ENCODE results near the gene ARHGAP31.
A peak's percentile ranks its signal among the peaks of the same experiment; 100 is the strongest.
"Not testable (repeated sequence)": the region's sequence is repeated elsewhere in the genome, so short reads cannot be mapped to it uniquely, and the experiment has no call there.

The ARHGAP31 gene

GRCh38 chr3:119293871-119294695 lies at the start of gene ARHGAP31:
Gene ARHGAP31 (plus strand): TSS chr3:119294383. CDS start chr3:119294905, 522 bp downstream.
- Histone ChIP-seq H3K4me1 (peaks cover 51 to 68% (median 60%) of the 10 kb centered on the region in 10 experiments), H3K9ac (peak within 1 kb of the TSS; percentile 62 to 95 (median 79)), H3K27ac (peak within 1 kb of the TSS; percentile 41 to 96 (median 75))

GRCh38 chr3:119245778-119246177 lies 48.4 kb upstream of the ARHGAP31 start:
- H3K9me3 ChIP-seq (replicated peaks in 1 of 11): peaks cover 18 to 31% (median 21%) of the 10 kb centered on the region in 11 experiments; a peak in 21 of 22 replicates
- H3K4me3 ChIP-seq: no peak overlapping the region
- H3K4me1 ChIP-seq: peaks cover 0 to 7% (median 5%) of the 10 kb centered on the region in 10 experiments; a peak in 5 of 20 replicates
- H3K4me2 ChIP-seq: no peak overlapping the region
- H3K36me3 ChIP-seq: no peaks in the 10 kb centered on the region
- no peaks in the 10 kb centered on the region for H3K27me3 ChIP-seq
- no peaks in the 10 kb centered on the region for H4K20me1 ChIP-seq
- H3K27ac ChIP-seq: no peak overlapping the region
- no peak for TF ChIP-seq Cebpa-rat (IDR thresholded peaks at IDR 0.05)
- H3K9ac ChIP-seq: no peak overlapping the region

More at GRCh38 chr3:119293871-119294695, at the start of gene ARHGAP31:
- TF ChIP-seq Cebpa-rat (IDR thresholded peaks at IDR 0.05): no peak
- H4K20me1 ChIP-seq: peaks cover 0 to 29% (median 0%) of the 10 kb centered on the region in 11 experiments; a peak in 5 of 22 replicates
- H3K27me3 ChIP-seq: peaks cover 0 to 20% (median 11%) of the 10 kb centered on the region in 11 experiments; a peak in 13 of 22 replicates
- H3K4me3 ChIP-seq: peak within 1 kb of the TSS; percentile 55 to 95 (median 68)
- peaks cover 0 to 5% (median 2%) of the 10 kb centered on the region in 11 experiments; a peak in 9 of 22 replicates for H3K9me3 ChIP-seq (replicated peaks in 1 of 11)
- H3K36me3 ChIP-seq: peaks cover 0 to 26% (median 0%) of the 10 kb centered on the region in 11 experiments; a peak in 5 of 22 replicates
- H3K4me2 ChIP-seq: peak within 1 kb of the TSS; percentile 89 to 99 (median 94)

DNA sequence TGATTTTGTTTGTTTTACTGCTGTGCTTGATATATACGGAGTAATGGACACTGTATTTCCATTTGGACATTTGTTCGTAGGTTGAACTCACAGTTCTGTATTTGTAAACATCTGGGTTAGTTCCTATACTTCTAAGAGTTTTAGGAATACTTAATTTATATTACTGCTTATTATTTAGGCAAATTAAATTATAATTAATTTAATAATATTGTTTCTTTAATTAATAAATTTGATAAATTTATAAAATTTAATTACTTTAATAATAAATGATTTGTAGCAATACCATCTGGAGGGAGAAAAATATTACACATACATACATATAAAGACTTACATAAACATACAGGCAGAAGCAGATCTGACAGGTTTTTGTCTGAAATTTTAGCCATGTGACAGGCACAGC lies 39.0 kb upstream of the ARHGAP31 start:
- H3K4me2 ChIP-seq: no peak overlapping the region
- H3K27ac ChIP-seq: no peak overlapping the region
- no peak overlapping the region for H3K4me3 ChIP-seq
- peaks cover 0 to 22% (median 8%) of the 10 kb centered on the region in 11 experiments; a peak in 14 of 22 replicates for H3K9me3 ChIP-seq (replicated peaks in 1 of 11)
- TF ChIP-seq Cebpa-rat (IDR thresholded peaks at IDR 0.05): no peak
- H3K36me3 ChIP-seq: no peaks in the 10 kb centered on the region
- no peaks in the 10 kb centered on the region for H4K20me1 ChIP-seq
- peaks cover 0 to 22% (median 12%) of the 10 kb centered on the region in 10 experiments; a peak in 13 of 20 replicates for H3K4me1 ChIP-seq
- no peak overlapping the region for H3K9ac ChIP-seq
- no peaks in the 10 kb centered on the region for H3K27me3 ChIP-seq

- Histone ChIP-seq H3K36me3 (no peaks in the 10 kb centered on the region), H3K4me1 (peaks cover 0 to 22% (median 12%) of the 10 kb centered on the region in 10 experiments; a peak in 13 of 20 replicates), H3K27me3 (no peaks in the 10 kb centered on the region), H3K27ac (no peak overlapping the region), H3K4me2 (no peak overlapping the region), H3K9me3 (replicated peaks in 1 of 11) (peaks cover 0 to 22% (median 8%) of the 10 kb centered on the region in 11 experiments; a peak in 14 of 22 replicates), H4K20me1 (no peaks in the 10 kb centered on the region), H3K4me3 (no peak overlapping the region), H3K9ac (no peak overlapping the region)
- TF ChIP-seq Cebpa-rat (IDR thresholded peaks at IDR 0.05): no peak
Observed at GRCh38 chr3:119257111-119257510, 37.1 kb upstream of the ARHGAP31 start.

DNA sequence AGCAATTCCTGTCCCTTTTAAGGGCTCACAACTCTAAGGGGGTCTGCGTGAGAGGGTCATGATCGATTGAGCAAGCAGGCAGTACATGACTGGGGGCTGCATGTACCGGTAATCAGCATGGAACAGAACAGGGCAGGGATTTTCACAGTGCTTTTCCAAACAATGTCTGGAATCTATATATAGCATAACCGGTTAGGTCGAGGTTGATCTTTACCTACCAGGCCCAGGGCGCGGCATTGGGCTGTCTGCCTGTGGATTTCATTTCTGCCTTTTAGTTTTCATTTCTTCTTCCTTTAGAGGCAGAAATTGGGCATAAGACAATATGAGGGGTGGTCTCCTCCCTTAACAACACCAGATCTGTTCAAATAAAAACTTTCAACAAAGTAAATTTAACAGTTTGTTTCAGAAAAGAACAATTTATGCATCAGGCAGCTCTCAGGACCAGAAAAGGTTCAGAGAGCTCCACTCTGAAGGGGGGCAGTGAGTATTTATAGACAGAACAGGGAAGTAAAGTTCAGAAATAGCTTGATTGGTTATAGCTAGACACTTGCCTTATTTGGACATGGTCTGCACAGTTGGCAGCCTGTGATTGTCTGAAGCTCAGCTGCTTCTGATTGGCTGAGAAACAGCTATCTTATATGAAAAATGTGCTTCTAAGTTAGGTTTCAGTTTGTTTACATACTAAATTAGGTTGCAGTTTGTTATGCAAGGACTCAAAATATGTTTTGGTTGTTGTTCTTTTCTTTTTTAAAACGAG lies 36.4 kb upstream of the ARHGAP31 start:
- Histone ChIP-seq H3K27me3 (no peaks in the 10 kb centered on the region), H3K4me2 (peak overlapping the region in 7 of 11 experiments; percentile 0 to 63 (median 27); a peak in 11 of 22 replicates), H3K36me3 (no peaks in the 10 kb centered on the region), H3K9ac (no peak overlapping the region), H3K4me3 (no peak overlapping the region), H4K20me1 (no peaks in the 10 kb centered on the region), H3K4me1 (peaks cover 0 to 22% (median 12%) of the 10 kb centered on the region in 10 experiments; a peak in 13 of 20 replicates), H3K27ac (no peak overlapping the region), H3K9me3 (replicated peaks in 1 of 11) (peaks cover 0 to 15% (median 6%) of the 10 kb centered on the region in 11 experiments; a peak in 14 of 22 replicates)
- TF ChIP-seq Cebpa-rat (IDR thresholded peaks at IDR 0.05): no peak

DNA sequence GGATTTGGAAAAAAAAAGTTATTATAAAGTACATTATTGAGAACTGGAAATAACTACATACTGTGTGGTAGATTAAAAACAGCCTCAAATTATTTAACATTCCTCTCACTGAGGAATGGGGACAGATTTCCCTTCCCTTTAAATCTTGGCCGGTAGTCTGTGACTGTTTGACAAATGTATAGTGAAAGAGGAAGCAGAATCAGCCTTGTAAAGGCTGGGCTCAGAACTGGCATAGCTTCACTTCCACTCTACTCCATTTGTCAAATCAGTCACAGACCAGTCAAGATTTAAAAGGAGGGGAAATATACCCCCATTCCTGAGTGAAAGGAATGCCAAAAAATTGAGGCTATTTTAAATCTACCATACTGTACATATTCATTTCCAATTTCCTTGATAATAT lies 35.3 kb upstream of the ARHGAP31 start:
- H3K4me2 ChIP-seq: peak overlapping the region in 3 of 11 experiments; percentile 16 to 63 (median 48); a peak in 6 of 22 replicates
- no peaks in the 10 kb centered on the region for H3K36me3 ChIP-seq
- H3K9me3 ChIP-seq (replicated peaks in 1 of 11): peaks cover 0 to 12% (median 6%) of the 10 kb centered on the region in 11 experiments; a peak in 10 of 22 replicates
- no peaks in the 10 kb centered on the region for H3K27me3 ChIP-seq
- TF ChIP-seq Cebpa-rat (IDR thresholded peaks at IDR 0.05): no peak
- peaks cover 0 to 22% (median 12%) of the 10 kb centered on the region in 10 experiments; a peak in 14 of 20 replicates for H3K4me1 ChIP-seq
- H3K4me3 ChIP-seq: no peak overlapping the region
- no peaks in the 10 kb centered on the region for H4K20me1 ChIP-seq
- no peak overlapping the region for H3K9ac ChIP-seq
- peak overlapping the region in 3 of 11 experiments; percentile 2 to 25 (median 18); a peak in 2 of 22 replicates for H3K27ac ChIP-seq

GRCh38 chr3:119259821-119260220 lies 34.4 kb upstream of the ARHGAP31 start:
- Histone ChIP-seq H4K20me1 (no peaks in the 10 kb centered on the region), H3K4me2 (no peak overlapping the region)
- TF ChIP-seq Cebpa-rat (IDR thresholded peaks at IDR 0.05): no peak

DNA sequence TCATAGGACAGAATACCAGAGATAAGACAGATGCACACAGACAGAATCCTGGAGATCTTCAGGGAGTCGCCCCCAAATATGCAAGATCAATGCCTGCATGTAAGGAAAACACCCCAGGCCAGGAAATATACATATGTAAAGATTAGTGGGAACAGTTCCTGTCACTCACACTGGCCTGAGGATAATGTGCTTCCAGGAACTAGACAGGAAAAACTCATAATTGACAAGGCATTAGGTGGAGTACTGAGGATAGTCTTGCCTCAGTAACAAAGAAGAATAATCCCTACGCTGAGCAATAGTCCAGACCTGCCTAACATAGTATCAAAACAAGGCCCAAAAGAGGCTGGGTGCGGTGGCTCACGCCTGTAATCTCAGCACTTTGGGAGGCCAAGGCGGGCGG lies 33.1 kb upstream of the ARHGAP31 start:
- no peaks in the 10 kb centered on the region for H3K36me3 ChIP-seq
- H3K4me3 ChIP-seq: no peak overlapping the region
- peaks cover 0 to 12% (median 6%) of the 10 kb centered on the region in 11 experiments; a peak in 10 of 22 replicates for H3K9me3 ChIP-seq (replicated peaks in 1 of 11)
- H3K27me3 ChIP-seq: no peaks in the 10 kb centered on the region
- H3K4me2 ChIP-seq: no peak overlapping the region
- no peak overlapping the region for H3K27ac ChIP-seq
- H3K4me1 ChIP-seq: peaks cover 0 to 22% (median 12%) of the 10 kb centered on the region in 10 experiments; a peak in 14 of 20 replicates
- H3K9ac ChIP-seq: no peak overlapping the region
- TF ChIP-seq Cebpa-rat (IDR thresholded peaks at IDR 0.05): no peak
- H4K20me1 ChIP-seq: no peaks in the 10 kb centered on the region

More at GRCh38 chr3:119259821-119260220, 34.4 kb upstream of the ARHGAP31 start:
- Histone ChIP-seq H3K27me3 (no peaks in the 10 kb centered on the region), H3K9ac (no peak overlapping the region), H3K36me3 (no peaks in the 10 kb centered on the region), H3K27ac (no peak overlapping the region), H3K9me3 (replicated peaks in 1 of 11) (peaks cover 0 to 12% (median 6%) of the 10 kb centered on the region in 11 experiments; a peak in 10 of 22 replicates), H3K4me3 (no peak overlapping the region), H3K4me1 (peaks cover 0 to 22% (median 12%) of the 10 kb centered on the region in 10 experiments; a peak in 14 of 20 replicates)

DNA sequence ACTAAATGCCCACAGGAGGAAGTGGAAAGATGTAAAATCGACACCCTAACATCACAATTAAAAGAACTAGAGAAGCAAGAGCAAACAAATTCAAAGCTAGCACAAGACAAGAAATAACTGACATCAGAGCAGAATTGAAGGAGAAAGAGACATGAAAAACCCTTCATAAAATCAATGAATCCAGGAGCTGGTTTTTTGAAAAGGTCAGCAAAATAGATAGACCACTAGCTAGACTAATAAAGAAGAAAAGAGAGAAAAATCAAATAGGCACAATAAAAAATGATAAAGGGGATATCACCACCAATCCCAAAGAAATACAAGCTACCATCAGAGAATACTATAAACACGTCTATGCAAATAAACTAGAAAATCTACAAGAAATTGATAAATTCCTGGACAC lies 24.0 kb upstream of the ARHGAP31 start:
- H3K27ac ChIP-seq, H3K4me2 ChIP-seq, H4K20me1 ChIP-seq, H3K9ac ChIP-seq, H3K27me3 ChIP-seq, H3K36me3 ChIP-seq, H3K4me1 ChIP-seq, H3K4me3 ChIP-seq: not testable (repeated sequence)
- peaks cover 0 to 14% (median 3%) of the 10 kb centered on the region in 11 experiments; a peak in 6 of 22 replicates for H3K9me3 ChIP-seq (replicated peaks in 1 of 11)

Measured in BLaER1 treated with 17β-estradiol and CSF1 and Interleukin-3, amounts not matched to agents 10 nM and 100 nM (cell line).